ENCODE data around the gene ZSWIM7.

GRCh38 chr17:16040710-16041251 lies 41.3 kb upstream of the ZSWIM7 start:
- TF ChIP-seq CTCF (IDR thresholded peaks at IDR 0.05) (no peak), POLR2AphosphoS5 (IDR thresholded peaks at IDR 0.05) (no peak)

All from upper lobe of left lung (tissue), 4 donors.